HG03066 (cell line): Measurements from ENCODE around the gene FABP6.
"Not testable (repeated sequence)": the region's sequence is repeated elsewhere in the genome, so short reads cannot be mapped to it uniquely, and the experiment has no call there.

Experiments used
- ATAC-seq: cut with Tn5 transposase; IDR thresholded peaks from one replicate; pipeline ENCODE4 v1.9.1; 2021; ENCODE audit warnings: low read depth; ENCODE audit not compliant: unreplicated experiment

The FABP6 gene, protein sequence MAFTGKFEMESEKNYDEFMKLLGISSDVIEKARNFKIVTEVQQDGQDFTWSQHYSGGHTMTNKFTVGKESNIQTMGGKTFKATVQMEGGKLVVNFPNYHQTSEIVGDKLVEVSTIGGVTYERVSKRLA

DNA sequence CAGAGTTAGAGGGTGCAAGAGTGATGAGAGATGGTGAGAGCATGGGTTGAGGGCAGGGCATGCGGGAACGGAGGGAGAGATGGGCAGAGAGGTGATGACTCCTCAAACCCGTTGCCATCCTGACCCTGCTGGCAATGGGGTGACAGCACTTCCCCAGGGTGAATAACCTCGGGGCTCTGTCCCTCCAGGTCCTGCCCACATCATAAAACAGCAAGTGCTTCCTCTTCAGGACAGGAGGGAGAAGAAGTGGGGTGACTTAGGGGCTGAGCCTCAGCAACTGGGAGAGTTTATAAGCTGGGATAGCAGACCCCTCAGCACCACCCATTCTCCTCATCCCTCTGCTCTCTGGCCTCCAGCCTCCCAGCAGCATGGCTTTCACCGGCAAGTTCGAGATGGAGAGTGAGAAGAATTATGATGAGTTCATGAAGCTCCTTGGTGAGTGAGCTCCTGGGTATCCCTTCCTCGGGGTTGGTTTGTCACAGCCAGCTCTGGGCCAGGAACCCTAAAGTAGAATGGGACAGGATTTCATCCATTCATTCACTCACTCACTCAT, at the start of gene FABP6:
TSS of gene FABP6 (plus strand) at position 317 of the 553 bp plus-strand sequence. CDS start at position 369, 52 bp downstream.
- no peak for ATAC-seq

DNA sequence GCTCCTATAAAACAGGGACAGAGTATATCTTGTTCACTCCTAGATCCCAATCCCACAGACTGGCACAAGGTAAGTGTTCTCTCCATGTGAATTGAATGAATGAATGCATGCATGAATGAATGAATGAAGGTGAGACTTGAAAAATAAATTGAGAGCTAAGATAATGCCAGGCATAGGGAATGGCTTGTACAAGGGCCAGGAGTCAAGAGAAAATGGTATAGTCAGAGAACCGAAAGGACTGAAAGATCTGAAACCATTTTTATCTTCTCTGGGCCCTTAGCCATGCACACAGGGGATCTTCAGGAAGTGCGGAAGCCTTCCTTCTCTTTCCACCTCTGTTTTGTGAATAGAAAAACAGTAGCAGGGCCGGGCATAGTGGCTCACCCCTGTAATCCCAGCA, 48.4 kb upstream of the FABP6 start:
- ATAC-seq, result no peak

- ATAC-seq, result no peak
Observed at GRCh38 chr5:160181965-160182622, 47.2 kb upstream of the FABP6 start.

GRCh38 chr5:160183075-160183474, 46.2 kb upstream of the FABP6 start:
- ATAC-seq, result no peak

GRCh38 chr5:160185626-160186360, 43.5 kb upstream of the FABP6 start:
- no peak for ATAC-seq

DNA sequence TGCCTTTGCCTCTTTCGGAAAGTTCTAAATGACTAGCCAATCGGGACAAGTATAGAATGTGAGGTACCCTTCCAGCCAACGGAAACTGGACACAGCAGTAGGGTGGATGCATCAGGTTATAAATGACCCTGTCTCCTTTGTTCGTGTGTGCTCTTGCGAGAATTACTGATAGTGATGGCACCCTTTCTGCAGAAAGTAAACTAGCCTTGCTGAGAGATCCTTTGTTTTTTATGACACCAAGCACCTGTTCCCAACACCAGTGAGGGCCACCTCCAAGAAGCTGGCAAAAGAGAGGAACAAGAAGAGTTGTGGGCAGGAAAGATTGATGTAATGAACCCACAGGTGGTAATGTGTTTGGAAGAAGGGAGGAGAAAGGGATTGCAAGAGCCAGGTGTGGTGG, 42.8 kb upstream of the FABP6 start:
- no peak for ATAC-seq

- no peak for ATAC-seq
Observed at GRCh38 chr5:160187091-160187490, 42.2 kb upstream of the FABP6 start.

DNA sequence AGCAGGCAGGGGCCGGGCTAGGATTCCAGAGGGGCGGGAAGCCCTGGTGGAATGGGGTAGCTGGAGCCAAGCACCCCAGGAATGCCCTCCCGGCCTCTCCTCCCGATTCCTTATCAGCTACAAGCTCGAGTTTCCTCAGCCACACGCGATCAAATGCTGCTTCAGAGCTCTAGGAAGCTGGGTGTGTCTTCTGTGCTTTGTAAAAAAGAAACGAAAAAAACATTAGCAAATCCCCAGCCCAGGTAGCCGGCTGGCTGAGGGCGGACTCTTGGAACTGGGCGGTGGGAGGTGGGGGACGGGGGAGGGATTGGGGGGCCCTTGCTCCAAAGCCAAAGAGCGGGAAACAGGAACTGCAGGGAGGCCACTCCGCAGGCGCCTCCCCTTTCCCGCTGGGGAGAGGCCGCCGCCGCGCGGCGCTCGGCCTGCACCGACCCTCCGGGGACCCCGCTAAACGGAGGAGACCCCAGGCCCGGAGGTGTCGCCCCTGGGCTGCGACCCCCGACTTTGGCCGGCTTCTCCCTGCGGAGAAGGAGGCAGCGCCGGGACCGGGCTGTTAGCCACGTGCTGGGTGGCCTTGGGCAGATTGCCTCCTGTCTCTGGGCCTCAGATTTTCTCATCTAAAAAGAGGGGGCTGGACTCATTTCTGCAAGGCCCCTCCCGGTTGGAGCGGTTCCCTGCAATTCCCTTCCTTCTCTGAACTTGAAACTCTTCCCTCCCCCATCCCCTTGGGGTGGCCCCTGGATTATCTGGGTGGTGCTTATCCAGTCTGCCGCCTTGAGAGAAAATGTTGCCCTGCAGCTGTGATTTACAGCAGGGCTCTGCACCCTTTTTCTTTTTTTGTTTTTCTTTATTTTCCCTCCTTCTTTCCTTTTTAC, 40.9 kb upstream of the FABP6 start:
- ATAC-seq, result no peak

DNA sequence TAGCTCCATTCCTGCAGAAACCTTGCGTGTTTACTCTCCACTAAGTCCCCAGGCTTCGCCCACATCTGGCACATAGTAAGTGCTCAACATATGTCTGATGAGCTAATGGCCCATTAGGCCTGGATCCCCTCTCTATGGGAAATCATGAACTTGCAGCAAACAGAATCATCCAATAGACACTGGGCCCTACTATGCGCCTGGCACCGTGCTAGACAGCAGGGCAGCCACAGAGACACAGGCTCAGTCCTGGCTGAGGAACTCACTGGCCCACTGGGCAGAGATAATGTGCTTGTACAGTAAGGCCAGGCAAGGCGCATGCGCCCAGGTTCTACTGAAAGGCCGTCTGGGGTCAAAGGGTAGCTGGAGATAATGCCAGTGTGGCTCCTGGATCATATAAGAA, 36.9 kb upstream of the FABP6 start:
- ATAC-seq, result no peak

DNA sequence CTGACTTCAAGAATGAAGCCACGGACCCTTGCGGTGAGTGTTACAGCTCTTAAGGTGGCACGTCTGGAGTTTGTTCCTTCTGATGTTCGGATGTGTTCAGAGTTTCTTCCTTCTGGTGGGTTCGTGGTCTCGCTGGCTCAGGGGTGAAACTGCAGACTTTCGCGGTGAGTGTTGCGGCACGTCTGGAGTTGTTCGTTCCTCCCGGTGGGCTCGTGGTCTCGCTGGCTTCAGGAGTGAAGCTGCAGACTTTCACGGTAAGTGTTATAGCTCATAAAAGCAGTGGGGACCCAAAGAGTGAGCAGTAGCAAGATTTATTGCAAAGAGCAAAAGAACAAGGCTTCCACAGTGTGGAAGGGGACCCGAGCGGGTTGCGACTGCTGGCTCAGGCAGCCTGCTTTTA, 36.2 kb upstream of the FABP6 start:
- ATAC-seq, result not testable (repeated sequence)

DNA sequence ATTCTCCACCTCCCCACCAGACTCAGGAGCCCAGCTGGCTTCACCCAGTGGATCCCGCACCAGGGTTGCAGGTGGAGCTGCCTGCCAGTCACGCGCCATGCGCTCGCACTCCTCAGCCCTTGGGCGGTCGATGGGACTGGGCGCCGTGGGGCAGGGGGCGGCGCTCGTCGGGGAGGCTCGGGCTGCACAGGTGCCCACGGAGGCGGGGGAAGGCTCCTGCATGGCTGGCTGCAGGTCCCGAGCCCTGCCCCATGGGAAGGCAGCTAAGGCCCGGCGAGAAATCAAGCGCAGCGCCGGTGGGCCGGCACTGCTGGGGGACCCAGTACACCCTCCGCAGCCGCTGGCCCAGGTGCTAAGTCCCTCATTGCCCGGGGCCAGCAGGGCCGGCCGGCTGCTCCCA, 35.5 kb upstream of the FABP6 start:
- not testable (repeated sequence) for ATAC-seq

DNA sequence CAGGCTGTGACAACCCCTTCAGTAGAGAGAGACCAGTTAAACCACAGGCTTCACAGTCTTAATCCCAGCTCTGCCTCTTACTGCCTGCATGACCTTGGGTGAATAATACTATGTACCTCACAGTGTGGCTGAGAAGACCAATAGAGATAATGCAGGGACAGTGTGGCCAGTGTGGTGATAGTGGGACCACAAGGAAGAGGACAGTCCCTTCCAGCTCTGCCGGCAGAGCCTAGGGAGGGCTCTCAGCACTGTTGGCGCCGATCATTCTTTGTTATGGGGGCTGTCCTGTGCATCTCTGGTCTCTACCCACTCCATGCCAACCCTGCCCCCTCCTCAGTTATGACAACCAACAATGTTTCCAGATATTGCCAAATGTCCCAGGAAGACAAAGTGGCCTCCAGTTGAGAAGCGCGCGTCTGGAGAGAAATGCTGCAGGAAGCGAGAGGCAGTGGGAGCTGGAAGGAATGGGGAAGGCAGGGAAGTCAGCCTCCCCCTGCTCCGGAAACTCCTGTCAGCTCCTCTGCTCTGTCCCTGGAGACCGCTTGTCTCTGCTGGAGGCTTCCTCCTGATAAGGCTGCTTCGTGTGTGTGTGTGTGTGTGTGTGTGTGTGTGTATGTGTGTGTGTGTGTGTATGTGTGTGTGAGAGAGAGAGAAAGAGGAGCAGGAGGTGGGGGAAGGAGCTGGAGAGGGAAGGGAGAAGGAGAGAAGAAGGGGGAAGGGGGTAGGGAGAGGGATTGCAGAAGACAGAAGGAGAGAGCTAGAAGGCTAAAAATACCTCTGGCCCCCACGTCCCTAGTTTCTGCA, 31.8 kb upstream of the FABP6 start:
- ATAC-seq, result no peak

GRCh38 chr5:160198146-160198545, 31.2 kb upstream of the FABP6 start:
- ATAC-seq, result no peak

DNA sequence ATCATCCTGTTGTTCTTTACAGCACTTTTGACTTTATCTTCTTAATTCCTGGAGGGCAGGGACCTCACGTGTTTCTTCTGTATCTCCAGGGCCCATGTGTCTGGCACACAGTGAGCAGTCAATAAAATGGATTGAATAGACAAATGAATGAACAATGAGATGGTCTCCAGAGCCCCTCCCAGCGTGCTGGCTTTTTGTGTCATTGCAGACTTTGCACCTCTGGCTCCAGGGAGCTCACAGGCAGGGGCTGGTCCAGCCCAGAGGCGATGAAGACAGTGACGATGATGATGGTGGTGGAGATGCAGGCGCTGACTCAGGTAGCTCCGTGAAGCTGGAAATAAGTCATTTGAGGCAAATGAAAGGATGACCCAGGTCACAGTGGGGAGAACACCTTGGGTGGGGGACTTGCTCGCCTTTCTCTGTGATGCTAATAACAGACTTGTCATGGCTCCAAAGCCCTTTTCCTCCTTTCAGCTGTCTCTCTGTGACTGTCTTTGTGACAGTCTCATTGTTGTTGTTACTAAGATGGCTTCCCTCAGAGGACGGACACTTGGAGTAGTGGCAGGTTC, 30.4 kb upstream of the FABP6 start:
- no peak for ATAC-seq

GRCh38 chr5:160199410-160199911, 29.8 kb upstream of the FABP6 start:
- peak; percentile 95 for ATAC-seq

DNA sequence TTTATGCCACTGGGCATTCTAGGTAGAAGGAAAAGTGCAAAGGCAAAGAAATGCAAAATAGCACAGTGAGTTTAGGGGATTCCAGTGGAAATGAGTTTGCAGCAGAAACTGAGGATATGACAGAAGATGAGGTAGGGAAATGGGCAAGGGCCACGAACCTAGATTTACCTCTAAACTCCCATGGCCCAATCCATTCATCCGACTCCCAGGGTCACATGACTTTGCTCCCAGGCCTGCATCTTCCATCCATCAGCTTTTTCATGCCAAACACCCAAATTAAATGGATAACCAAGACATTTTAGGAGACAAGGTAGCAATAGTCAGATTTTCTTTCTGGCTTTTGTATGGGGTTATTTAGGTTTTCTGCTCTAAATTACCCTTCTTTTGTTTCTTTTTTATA, 22.2 kb upstream of the FABP6 start:
- no peak for ATAC-seq

DNA sequence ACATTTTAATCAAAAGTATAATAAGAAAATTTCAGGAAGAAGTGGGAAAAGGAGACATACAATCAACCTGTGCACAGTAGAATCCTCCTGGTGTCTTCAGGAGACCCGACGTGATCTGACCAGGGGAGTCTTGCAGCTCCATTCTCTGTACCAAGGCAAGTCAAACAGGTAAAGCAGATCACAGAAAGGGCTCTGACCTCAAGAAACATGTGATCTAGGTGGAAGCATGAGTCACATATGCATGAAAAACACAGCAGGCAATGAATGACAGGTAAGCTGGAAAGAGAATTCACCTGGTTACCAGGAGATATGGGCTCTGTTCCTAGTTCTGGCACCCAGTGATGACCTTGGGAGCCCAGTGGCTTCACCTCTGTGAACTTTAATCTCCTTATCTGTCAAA, 19.4 kb upstream of the FABP6 start:
- no peak for ATAC-seq

- ATAC-seq, result no peak
Observed at GRCh38 chr5:160210606-160211005, 18.7 kb upstream of the FABP6 start.

GRCh38 chr5:160211352-160211751, 18.0 kb upstream of the FABP6 start:
- no peak for ATAC-seq
